Hepatocyte (in vitro differentiated cells): ENCODE data around the gene NDST1.

Source experiments
- CTCF ChIP-seq: fragments of 200-600 bp; sonication (generic); IDR thresholded peaks from 2 replicates; pipeline ENCODE4 v1.5.1; 2016; ENCODE audit warnings: antibody characterized with exemption, mild to moderate bottlenecking; ENCODE audit not compliant: poor library complexity
- EZH2 ChIP-seq: fragments of 200-600 bp; sonication (generic); IDR thresholded peaks from 2 replicates; pipeline ENCODE4 v1.6.1; 2016; ENCODE audit warnings: antibody characterized with exemption, mild to moderate bottlenecking, borderline replicate concordance
- EZH2phosphoT487 ChIP-seq: fragments of 200-600 bp; sonication (generic); IDR thresholded peaks from one replicate; pipeline ENCODE4 v1.6.1; 2018; ENCODE audit warnings: antibody characterized with exemption, mild to moderate bottlenecking, low read depth, moderate library complexity; ENCODE audit not compliant: unreplicated experiment, severe bottlenecking

- no peak for TF ChIP-seq CTCF
- no peak for TF ChIP-seq EZH2phosphoT487
- TF ChIP-seq EZH2, result no peak
Measured at GRCh38 chr5:150598821-150599273, 90.9 kb downstream of the NDST1 start.
